ENCODE data around the gene CPNE1.

Gene CPNE1

DNA sequence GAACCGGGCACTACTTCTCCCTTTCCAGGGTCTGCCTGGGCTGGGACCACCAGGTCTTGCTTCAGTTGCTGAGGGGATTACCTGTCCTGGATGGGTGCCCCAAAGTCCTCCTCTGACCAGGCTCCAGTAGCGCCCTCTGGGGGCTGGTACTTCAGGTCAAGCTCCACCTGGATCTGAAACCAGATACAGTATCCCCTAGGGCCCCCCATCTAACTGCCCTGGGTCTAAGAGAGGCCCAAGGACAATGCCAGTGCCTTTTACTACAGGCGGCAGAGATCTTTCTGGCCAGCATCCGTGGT is 60.3 kb downstream of the CPNE1 start:
- TF ChIP-seq GATA2 (IDR thresholded peaks at IDR 0.05; ENCODE audit: low read depth, low read length) (no peak), GATA3 (IDR thresholded peaks at IDR 0.05; ENCODE audit: low read depth, low read length) (no peak)

DNA sequence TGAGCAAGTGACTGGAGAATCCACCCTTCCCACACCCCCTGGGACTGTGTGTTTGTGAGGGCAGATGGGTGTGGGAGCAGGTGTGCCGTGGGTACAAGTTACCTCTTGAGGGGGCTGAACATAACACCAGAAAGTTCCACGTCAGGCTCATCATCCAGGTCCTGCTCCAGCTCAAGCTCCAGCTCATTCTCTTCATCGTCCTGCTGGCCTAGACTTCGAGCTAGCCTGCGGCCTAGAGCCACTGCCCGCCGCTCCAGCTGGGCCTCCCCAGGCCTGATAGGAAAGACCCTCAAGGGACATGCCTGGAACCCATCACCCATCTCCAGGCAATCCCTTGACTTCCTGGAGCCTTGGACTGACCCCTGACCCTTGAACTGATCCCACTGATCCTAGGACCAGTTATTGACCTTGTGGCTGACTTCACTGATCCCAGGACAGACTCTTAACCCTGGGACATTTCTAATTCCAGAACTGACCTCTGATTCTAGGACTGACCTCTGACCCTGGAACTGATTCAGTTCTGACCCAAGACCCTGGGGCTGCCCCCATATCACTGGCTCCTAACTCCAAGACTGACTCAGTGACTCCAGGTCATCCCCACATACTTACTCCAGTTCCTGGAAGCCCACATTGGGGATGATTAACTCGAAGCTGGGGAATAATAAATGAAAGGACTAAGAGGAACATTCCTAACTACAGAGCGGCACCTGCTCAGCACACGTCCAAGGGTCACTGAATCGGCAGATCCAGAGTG is 60.8 kb downstream of the CPNE1 start:
- TF ChIP-seq GATA2 (IDR thresholded peaks at IDR 0.05; ENCODE audit: low read depth, low read length) (no peak), GATA3 (IDR thresholded peaks at IDR 0.05; ENCODE audit: low read depth, low read length) (no peak)

DNA sequence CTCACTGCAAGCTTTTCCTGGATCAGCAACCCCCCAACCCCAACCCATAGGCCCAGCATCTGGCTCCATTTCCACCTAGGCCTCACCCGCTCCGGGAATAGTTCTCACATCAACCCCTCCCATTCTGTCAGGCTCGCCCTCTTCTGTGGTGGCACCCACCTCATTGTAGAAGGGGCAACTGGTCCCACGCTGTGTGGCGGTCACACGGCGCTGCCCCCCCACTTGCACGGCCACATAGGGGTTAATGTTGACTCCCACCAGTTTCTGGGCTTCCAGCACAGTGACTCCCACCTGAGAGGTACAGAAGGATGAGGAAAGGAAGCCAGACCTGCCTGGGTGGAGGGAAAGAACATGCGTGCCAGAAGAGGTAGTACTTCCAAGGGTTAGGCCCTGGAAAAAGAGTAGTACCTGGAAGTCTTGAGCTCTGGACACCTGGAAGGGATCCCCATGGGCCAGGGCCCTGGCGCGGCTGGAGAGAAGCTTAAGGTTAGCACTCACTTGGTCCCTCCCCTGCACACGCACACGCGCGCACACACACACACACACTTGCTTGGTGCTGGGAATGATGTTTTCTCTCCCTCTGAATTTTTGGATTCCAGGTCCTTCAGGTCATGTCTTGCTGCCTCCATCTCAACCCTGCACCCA is 61.7 kb downstream of the CPNE1 start:
- TF ChIP-seq GATA2 (IDR thresholded peaks at IDR 0.05; ENCODE audit: low read depth, low read length) (no peak), GATA3 (IDR thresholded peaks at IDR 0.05; ENCODE audit: low read depth, low read length) (no peak)

DNA sequence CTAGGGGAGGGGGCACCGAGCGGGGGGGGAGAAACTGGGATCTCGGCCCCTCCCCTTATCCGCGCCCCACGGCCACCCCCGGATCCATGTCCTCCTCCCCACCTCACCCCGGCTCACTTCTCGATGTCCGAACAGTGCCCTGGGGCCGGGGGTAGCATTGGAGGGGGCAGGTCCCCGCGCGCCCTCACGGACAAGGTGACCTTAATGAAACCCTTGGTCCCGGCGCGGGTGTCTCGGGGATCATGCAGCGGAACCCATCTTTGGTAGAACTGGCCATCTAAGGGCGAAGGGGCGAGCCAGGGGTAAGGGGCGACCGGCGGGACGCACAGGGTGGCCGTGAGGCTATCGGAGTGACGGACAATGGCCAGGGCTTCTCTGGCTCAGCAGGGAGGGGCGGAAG is 62.7 kb downstream of the CPNE1 start:
- TF ChIP-seq GATA2 (IDR thresholded peaks at IDR 0.05; ENCODE audit: low read depth, low read length) (no peak), GATA3 (IDR thresholded peaks at IDR 0.05; ENCODE audit: low read depth, low read length) (no peak)

GRCh38 chr20:35600993-35601973 is 63.4 kb downstream of the CPNE1 start:
- no peak for TF ChIP-seq GATA3 (IDR thresholded peaks at IDR 0.05; ENCODE audit: low read depth, low read length)
- no peak for TF ChIP-seq GATA2 (IDR thresholded peaks at IDR 0.05; ENCODE audit: low read depth, low read length)

DNA sequence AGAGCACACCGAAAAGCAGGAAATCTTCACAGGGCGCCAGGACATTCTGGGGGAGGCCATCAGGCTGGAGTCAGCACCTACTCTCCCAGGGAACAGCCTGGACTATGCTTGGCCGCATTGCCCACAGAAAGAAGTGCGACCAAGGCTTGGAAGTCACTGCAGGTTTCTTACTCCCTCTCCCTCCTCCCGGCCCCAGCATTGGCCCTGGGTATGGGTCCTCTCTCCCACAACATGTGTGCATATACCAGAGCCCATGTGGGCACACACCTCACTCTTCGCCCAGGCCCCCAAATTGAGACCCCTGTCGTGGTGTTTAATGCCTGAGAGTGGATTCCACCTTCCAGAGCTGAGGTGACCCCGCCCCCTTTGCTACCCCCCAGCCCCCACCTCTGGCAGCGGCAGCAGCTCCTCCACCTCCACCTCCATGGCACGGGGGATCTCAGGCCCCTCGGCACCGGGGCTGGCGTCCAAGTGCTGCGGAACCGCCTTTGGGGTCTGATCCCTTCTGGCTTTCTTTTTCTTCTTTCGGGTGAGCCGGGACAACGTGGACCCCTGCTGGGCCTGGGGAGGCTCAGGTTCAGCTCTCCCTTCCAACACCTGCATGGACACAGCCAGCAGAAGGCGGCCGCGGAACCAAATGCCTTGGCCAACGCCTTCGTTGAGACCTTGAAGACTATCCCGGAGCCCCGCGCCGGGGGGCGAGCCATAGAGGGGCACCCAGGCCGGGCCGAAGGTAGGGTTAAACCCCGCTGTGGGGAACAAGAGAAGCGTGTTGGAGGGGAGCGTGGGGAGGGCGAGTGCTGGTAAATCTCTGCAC is 64.3 kb downstream of the CPNE1 start:
- no peak for TF ChIP-seq GATA2 (IDR thresholded peaks at IDR 0.05; ENCODE audit: low read depth, low read length)

DNA sequence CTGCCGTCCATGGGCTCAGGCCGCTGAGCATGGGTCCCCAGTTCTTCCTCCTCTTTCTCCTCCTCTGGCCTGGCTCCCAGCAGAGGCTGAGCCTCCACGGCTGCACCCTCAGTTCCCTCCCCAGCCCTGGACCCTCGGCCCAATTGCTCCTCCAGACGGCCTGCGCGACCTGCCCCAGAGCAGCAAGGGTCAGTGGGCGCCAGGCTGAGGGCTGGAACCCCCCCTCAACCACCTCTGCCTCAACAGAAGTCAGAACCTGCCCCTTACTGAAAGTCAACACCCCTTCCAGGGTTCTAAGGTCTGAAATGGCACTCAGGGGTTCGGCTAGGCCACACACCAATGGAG is 65.0 kb downstream of the CPNE1 start:
- TF ChIP-seq GATA3 (IDR thresholded peaks at IDR 0.05; ENCODE audit: low read depth, low read length) (no peak), GATA2 (IDR thresholded peaks at IDR 0.05; ENCODE audit: low read depth, low read length) (no peak)

DNA sequence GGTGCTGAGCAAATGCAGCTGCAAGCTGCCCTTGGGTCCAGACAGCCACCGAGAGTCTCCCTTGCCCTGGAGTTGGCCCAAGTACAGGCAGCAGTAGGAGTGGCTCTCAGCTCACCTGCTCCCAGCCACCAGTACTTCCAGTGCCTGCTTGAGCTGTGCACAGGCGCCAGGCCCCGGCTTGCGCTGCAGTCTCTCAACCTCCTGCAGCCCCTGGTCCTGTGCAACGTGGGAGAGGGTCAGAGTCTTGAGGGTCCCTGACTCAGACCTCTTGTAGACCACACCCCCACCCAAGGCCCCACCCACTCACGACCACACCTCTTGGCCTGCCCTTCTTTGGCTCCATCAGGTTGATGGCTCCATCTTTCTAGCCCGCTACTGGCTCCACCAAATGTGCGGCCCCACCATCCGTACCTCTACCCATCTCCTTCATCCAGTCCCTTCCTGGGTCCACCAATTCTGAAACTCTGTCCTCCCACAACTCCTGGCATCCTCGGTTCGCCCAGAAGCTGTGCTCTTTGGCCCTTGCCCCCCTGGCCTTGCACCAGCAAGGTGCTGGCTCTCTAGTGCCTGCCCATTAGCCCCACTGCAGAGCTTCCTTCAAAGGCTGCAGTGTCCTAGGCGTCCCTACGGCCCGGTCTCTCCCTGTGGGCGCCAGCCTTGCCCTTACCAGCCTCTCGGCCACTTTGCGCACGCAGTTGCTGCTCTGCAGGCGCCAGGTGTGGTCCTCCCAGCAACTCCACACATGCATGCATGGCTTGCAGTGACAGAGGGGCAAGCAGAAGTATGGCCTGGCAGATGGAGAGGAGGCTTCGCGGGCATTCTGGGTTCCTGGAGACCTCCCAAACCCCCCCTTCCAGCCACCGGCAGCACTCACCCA is 65.6 kb downstream of the CPNE1 start:
- TF ChIP-seq GATA3 (IDR thresholded peaks at IDR 0.05; ENCODE audit: low read depth, low read length), result no peak
- no peak for TF ChIP-seq GATA2 (IDR thresholded peaks at IDR 0.05; ENCODE audit: low read depth, low read length)

- TF ChIP-seq GATA3 (IDR thresholded peaks at IDR 0.05; ENCODE audit: low read depth, low read length) (no peak), GATA2 (IDR thresholded peaks at IDR 0.05; ENCODE audit: low read depth, low read length) (no peak)
Observed at GRCh38 chr20:35598476-35598875, 66.2 kb downstream of the CPNE1 start.

GRCh38 chr20:35597186-35597585 is 67.5 kb downstream of the CPNE1 start:
- TF ChIP-seq GATA2 (IDR thresholded peaks at IDR 0.05; ENCODE audit: low read depth, low read length) (no peak), GATA3 (IDR thresholded peaks at IDR 0.05; ENCODE audit: low read depth, low read length) (no peak)

GRCh38 chr20:35595901-35596300 is 68.8 kb downstream of the CPNE1 start:
- TF ChIP-seq GATA2 (IDR thresholded peaks at IDR 0.05; ENCODE audit: low read depth, low read length) (no peak), GATA3 (IDR thresholded peaks at IDR 0.05; ENCODE audit: low read depth, low read length) (no peak)

DNA sequence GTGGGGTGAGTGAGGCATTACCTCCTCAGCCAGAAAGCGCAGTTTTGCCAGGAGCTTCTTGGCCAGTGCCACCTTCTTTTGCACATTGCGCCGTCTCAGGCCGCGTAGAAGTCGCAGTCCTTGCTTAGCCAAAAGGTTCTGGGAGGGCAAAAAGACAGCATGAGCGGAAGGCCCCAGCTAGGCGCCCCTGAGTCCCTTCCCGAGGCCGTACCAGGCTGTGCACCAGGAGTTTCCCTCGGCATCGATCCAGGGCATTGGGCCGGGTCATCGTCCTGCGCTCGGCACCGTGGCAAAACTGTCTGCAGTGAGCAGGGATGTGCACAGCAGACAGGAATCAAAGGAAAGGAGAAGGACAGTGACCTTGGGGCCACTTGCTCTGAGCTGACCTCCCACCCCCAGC is 69.2 kb downstream of the CPNE1 start:
- TF ChIP-seq GATA2 (IDR thresholded peaks at IDR 0.05; ENCODE audit: low read depth, low read length) (no peak), GATA3 (IDR thresholded peaks at IDR 0.05; ENCODE audit: low read depth, low read length) (no peak)

Data from SH-SY5Y (cell line).